ENCODE results near the gene TCF7.
"Not testable (repeated sequence)": the region's sequence is repeated elsewhere in the genome, so short reads cannot be mapped to it uniquely, and the experiment has no call there.

TCF7 gene

GRCh38 chr5:134145779-134146581 is 31.5 kb downstream of the TCF7 start:
- DNase-seq = peak; percentile 69 to 88

GRCh38 chr5:134146651-134147518 is 32.4 kb downstream of the TCF7 start:
- no peak for DNase-seq

- DNase-seq = no peak
Observed at GRCh38 chr5:134148316-134148715, 33.8 kb downstream of the TCF7 start.

DNA sequence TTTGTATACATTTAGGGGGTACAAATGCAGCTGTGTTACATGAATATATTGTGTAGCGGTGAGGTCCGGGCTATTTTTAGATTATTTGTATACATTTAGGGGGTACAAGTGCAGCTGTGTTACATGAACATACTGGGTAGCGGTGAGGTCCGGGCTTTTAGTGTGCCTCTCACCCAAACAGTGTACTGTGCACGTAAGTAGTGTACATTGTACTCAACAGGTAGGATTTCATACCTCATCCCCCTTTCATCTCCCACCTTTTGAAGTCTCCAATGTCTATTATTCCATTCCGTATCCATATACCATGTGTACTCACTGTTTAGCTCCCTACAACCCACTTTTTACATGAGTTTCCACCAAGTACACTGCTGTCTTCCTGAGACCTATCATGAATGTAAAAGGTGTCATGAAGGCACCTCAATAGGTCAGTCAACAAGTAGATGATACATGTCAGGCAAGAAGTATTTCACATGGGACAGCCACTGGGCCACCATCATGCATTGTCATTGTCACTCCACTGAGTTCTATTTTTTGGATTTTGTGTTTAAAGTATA is 34.6 kb downstream of the TCF7 start:
- no peak for DNase-seq

- no peak for DNase-seq
Observed at GRCh38 chr5:134149571-134150303, 35.3 kb downstream of the TCF7 start.

- no peak for DNase-seq
Observed at GRCh38 chr5:134151723-134152122, 37.2 kb downstream of the TCF7 start.

DNA sequence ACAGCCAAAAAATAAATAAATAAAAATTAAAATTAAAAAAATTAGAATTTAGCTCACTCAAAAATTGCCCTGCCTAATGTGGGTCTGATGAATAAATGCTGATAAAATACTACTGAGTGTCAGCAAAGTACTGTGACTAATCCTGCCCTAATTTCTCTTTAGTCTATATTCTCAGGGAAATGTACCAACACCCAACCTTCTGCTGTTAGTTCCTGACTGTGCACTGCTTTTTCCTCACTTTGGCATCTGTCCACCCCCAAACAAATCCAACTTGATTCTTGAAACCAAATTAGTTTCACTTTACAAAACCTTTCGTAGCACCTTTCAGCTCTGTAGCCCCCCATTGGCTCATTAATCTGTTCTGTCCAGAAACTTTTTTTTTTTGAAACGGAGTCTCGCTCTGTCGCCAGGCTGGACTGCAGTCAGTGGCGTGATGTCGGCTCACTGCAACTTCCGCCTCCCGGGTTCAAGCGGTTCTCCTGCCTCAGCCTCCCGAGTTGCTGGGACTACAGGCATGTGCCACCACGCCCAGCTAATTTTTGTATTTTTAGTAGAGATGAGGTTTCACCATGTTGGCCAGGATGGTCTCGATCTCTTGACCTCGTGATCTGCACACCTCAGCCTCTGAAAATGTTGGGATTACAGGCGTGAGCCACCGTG is 37.8 kb downstream of the TCF7 start:
- not testable (repeated sequence) for DNase-seq

DNA sequence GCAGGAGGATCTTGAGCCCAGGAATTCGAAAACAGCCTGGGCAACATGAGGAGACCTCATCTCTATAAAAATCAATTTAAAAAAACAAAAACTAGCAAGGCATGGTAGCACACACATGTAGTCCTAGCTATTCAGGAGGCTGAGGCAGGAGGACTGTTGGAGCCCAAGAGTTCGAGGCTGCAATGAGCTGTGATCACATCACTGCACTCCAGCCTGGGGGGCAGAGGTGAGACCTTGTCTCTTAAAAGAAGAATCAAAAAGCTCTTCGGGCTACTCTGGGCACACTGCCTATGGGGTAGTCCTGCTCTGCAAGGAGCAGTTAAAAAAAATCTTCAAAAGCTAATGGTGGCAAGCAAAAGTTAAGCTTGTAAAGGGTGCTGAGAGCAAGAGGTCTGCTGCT is 38.8 kb downstream of the TCF7 start:
- DNase-seq = no peak

DNA sequence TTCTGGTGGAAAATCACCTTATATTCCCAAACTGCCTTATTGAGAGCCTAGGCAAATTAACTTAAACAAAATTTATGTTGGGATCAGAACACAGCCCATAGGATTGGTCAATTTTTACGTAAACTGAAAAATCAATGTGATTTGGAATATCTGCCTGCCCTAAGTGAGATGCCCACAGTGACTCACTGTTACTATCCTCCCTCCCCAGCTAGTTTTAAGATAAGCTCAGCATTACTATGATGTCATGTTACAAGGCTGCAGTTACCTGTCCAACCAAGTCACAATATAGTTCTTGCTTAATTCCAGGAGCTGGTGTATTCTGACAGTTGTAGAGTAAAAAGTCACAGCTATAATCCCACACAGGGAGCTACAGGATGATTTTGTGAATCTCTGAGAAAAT is 39.2 kb downstream of the TCF7 start:
- DNase-seq = no peak

DNA sequence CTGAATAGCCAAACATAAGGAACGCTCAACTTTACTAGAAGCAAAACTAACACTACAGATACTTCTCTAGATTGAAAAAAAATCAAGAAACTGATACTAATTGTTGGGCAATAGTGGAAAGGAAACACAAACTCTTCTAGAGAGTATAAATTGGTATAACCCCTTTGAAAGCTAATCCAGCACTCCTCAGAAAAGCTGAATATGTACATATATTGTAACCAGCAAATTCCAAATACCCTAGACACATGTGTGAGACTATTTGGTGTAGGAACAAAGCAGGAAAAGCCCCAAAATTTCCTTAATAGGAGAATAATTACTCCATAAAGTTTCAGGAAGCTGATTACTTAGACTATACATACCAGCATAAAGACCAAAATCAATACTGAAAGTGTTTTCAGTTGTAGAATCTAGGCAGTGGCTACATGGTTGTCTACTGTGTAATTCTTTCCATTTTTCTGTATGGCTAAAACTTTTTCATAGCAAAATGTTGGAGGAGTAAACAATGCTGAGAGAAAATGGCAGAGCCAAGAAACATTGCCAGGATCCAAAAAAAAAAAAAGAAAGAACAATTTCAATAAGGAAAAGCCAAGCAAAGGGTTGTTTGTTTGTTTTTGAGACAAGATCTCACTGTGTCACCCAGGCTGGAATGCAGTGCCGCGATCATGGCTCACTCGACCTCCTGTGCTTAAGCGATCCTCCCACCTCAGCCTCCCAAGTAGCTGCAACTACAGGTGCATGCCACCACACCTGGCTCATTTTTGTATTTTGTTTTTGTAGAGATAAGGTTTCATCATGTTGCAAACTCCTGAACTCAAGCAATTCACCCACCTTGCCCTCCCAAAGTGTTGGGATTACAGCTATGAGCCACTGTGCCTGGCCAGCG is 47.3 kb downstream of the TCF7 start:
- DNase-seq = no peak

DNA sequence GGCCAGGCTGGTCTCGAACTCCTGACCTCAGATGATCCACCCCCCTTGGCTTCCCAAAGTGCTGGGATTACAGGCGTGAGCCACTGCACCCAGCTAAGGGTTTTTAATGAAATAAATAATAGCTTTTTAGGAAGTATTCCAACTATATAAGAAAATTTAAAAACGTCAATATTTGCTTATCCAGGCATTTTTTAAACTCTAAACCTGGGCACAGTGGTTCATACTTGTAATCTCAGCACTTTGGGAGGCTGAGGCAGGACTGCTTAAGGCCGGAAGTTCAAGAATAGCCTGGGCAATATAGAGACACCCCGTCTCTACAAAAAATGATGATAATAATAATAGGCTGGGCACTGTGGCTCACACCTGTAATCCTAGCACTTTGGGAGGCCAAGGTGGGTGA is 48.1 kb downstream of the TCF7 start:
- DNase-seq = no peak

DNA sequence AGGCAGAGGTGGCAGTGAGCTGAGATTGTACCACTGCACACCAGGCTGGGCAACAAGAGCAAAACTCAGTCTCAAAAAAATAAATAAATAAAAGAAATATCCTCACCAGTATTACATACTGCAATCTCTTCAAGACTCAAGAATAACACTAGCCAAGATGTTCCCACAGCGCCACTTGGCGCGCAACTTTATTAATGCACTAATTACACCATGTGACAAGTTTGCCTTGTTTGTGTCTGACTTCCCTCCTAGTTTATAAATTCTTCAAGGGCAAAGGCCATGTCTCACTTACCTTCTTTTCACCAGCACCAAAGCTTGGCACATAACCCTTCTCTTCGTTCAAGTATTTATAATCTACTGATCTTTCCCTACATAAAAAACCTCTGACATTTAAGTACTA is 57.5 kb downstream of the TCF7 start:
- DNase-seq = no peak

GRCh38 chr5:134174841-134175839 is 60.7 kb downstream of the TCF7 start:
- DNase-seq = no peak

GRCh38 chr5:134175921-134176510 is 61.5 kb downstream of the TCF7 start:
- peak in 1 of 2 donors; percentile 46 for DNase-seq

DNA sequence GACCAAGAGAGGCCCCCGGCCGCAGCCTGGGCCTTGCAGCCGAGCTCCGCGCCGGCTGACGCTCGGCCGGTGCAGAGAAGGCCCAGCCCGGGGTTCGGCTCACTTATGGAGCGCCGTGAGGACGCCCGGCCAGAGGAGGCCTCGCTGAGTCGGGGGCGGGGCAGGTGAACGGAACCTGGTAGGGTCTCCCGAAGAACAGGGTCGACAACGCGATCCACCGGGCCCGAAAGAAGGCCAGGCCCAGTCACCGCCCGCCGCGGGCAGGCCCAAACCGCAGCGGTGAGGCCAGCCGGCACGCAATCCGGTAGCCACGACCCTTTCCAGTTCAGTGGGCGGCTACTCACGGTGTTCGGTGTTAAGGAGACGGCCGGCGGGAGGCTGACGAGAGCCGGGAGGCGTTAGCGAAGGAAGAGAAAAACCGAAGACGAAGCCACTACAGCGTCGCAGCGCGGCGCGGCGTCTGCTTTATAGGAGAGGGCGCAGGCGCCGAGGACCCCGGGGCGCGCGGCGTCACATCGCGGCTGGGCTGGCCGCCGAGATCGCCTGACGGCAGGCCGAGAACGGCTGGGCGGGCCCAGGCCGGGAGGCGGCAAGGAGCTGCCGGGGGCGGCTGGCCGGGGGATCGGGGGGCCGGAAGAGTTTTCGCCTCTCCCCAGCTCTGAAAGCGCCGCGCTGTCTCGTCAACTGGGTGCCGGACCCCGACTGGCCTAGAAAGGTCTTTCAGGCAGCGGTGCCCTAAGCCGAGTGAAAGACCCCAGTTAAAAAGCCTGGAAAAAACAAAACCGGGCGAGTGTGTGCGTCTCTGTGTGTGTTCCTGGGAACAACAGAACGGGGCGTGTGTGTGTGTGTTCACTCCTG is 62.3 kb downstream of the TCF7 start, which contains the start of gene SKP1:
Gene SKP1, minus strand, starts transcription at position 440 of the 858 bp plus-strand sequence. CDS start 2,928 bp downstream, outside the sequence.
- peak; percentile 83 to 84 for DNase-seq

- no peak for DNase-seq
Observed at GRCh38 chr5:134177369-134178095, 63.1 kb downstream of the TCF7 start.

- no peak for DNase-seq
Observed at GRCh38 chr5:134178096-134178419, 63.6 kb downstream of the TCF7 start.

- no peak for DNase-seq
Observed at GRCh38 chr5:134183481-134183880, 69.0 kb downstream of the TCF7 start.

Data from activated CD4-positive, alpha-beta T cell treated with anti-CD3 and anti-CD28 coated beads for 4 hours (primary cell).